ENCODE data around the gene ADNP.

Gene ADNP

DNA sequence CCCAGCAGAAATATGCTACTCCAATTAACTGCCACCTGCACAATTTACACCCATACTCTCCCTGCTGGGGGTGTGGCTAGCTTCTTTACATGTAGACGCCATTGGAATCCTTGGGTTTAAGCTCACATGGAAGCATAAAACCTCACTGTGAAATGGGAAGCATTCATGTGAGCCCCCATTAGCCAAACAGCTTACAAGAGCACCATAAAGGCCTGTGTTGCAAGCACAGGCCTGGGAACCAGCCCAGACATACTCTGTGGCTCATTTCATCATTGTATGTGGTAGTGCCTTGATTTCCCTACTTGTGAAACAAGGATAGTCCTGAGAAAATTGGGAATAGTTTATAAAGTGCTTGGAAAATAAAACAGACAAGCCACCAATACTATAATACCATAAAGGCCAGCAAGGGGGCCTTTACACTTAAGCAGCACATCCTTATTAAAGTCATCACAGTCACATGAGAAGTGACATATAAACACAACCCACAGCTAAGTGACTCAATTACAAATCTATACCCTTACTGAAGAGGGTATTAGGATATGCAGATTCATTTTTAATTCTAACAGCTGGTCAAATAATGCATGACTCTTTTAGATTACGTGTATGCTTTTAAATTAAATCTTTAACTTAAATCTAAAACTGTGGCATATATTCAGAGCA, 6.8 kb downstream of the ADNP start:
- TF ChIP-seq ZNF274 (IDR thresholded peaks at IDR 0.05; ENCODE audit: low read depth, low read length): no peak
- no peak overlapping the region for H3K4me3 ChIP-seq (ENCODE audit: low read length)

DNA sequence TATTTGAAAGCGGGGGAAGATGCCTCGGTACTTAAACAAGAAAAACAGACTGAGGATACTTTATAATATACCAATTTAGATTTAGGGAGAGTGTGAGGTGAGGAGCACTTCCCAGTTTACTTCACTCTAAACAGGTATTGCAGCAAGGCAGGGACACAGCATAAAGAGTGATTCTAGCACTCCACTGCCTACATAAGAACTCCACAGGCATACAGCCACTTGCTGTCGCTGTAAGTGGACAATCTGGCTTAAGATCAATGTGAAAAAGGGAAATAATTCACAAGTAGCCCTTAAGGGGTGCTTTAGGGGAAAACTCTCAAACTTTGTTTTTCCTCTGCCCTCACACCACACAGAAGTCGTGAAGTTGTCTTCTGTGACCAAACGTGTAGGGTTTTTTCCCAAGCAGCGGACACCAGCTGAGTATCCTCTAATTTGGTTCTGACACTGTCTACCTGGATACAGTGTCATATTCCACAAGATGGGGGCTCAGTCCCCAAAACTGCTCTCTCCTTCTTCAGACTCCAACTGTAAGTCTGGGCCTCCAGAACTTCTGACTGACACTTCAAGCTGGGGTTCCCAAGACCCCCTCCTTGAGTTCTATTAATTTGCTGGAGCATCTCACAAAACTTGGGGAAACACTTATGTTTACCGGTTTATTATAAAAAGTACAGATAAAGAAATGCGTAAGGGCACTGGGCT, 9.3 kb downstream of the ADNP start:
- TF ChIP-seq ZNF274 (IDR thresholded peaks at IDR 0.05; ENCODE audit: low read depth, low read length): no peak
- H3K4me3 ChIP-seq (ENCODE audit: low read length): no peak overlapping the region

DNA sequence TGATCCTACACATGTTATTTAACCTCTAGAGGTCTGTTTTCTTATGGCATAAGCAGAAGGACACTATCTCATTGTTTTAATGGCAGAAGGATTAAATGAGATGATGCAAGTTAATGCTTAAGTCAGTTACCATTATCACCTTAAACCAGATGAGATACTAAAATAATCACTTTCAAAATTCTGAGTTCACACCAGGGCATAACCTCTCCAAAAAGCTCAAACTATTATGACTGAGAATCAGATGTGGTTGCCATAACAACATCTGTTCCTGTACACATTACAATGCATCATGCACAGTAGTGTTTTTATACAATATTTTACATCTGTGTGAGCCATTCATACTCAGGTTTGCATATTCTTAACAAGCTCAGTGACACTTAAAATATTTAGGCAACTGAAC, 10.2 kb downstream of the ADNP start:
- H3K4me3 ChIP-seq (ENCODE audit: low read length): no peak overlapping the region
- no peak for TF ChIP-seq ZNF274 (IDR thresholded peaks at IDR 0.05; ENCODE audit: low read depth, low read length)

DNA sequence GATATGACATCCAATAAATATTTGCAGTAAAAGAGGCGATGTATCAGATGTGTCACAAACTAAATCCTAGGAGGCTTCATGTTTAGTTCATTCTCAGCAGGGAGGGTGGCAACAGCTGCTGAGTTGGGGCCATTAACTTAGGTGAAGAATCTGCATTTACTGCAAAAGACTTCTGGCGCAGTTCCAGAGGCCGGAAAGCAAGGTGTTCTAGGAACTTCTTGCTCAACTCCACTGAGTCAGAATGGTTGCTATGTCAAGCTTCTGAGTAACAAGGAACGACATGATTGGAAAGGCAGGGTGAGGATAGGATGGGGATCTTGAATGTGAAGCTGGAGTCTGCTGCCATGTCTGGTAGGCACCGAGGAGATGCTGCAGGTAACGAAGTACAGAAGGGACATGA, 11.7 kb downstream of the ADNP start:
- TF ChIP-seq ZNF274 (IDR thresholded peaks at IDR 0.05; ENCODE audit: low read depth, low read length): no peak
- H3K4me3 ChIP-seq (ENCODE audit: low read length): no peak overlapping the region

DNA sequence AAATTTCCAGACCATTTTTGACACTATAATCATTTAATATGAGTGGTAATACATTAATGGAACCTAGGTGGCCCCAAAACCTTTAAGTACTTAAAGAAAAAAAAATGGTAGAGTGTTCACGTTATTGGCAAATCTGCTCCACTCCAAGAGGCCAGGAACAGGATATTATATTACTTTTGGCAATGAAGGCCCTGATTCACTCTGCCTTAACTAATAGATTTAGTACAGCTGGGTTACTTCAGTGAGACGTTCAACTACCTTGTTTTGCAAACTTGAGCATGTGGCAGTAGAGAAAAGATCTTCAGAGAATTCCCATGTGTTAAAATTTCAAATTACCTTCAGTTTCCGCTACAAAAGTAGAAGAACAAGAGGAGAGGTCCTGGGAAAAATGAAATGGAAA, 12.8 kb downstream of the ADNP start:
- TF ChIP-seq ZNF274 (IDR thresholded peaks at IDR 0.05; ENCODE audit: low read depth, low read length): no peak
- no peak overlapping the region for H3K4me3 ChIP-seq (ENCODE audit: low read length)

DNA sequence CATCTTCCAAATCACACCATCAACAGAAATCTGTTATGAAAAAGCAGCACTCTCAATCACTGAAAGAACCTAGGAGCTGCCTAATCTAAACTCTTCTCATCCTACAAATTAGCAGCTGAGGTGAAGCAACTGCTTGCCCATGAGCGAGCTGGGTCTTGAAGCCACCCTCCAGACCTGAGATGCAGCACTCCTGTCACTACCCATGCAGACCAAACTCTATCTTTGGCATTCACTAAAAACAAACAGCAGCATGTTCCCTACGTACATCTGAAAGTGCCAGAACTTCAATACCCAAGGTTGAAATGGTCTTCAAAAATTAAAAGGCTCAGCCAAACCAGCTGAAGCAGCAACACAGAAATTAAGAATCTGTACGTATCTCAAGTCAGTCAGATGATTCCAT, 14.3 kb downstream of the ADNP start:
- TF ChIP-seq ZNF274 (IDR thresholded peaks at IDR 0.05; ENCODE audit: low read depth, low read length): no peak
- H3K4me3 ChIP-seq (ENCODE audit: low read length): peak overlapping the region; percentile 2; the same call in 1 of the 2 replicates

DNA sequence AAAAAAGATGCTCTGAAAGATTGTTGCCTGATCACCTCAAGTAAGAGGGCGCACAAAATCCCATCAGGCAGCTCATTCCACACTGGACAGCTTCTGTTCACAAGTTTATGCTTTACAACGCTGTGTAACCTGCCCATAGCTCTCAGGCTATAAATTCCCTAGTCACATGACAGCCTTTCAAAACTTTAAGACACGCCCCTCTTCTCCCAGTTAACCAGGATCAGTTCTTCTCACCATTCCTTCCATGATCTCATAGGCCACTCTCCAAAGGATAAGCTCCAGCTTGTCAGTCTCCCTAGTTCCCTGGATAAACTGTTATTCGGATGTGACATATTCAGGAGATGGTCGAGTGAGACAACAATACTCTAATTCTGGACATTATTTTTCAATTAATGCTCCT, 15.0 kb downstream of the ADNP start:
- no peak overlapping the region for H3K4me3 ChIP-seq (ENCODE audit: low read length)
- TF ChIP-seq ZNF274 (IDR thresholded peaks at IDR 0.05; ENCODE audit: low read depth, low read length): no peak

DNA sequence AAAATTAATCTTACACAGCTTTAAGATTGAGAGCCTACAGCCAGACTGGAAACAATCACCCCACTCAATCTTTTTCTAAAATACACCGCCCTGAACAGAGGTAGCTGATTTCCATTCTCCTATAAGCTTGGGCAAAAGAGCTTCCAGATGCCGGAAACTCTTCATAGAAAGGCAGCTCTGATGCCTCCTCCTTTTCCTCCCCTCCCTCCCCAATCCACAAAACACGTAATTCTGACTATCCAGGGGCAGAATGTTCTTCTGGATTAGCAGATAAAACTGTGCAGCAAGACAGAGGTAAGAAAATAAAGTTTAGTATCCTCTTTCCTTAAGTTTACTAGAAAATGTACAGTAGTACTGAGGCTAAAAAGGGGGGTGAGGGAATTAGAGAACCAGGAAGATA, 15.8 kb downstream of the ADNP start:
- no peak overlapping the region for H3K4me3 ChIP-seq (ENCODE audit: low read length)
- TF ChIP-seq ZNF274 (IDR thresholded peaks at IDR 0.05; ENCODE audit: low read depth, low read length): no peak

DNA sequence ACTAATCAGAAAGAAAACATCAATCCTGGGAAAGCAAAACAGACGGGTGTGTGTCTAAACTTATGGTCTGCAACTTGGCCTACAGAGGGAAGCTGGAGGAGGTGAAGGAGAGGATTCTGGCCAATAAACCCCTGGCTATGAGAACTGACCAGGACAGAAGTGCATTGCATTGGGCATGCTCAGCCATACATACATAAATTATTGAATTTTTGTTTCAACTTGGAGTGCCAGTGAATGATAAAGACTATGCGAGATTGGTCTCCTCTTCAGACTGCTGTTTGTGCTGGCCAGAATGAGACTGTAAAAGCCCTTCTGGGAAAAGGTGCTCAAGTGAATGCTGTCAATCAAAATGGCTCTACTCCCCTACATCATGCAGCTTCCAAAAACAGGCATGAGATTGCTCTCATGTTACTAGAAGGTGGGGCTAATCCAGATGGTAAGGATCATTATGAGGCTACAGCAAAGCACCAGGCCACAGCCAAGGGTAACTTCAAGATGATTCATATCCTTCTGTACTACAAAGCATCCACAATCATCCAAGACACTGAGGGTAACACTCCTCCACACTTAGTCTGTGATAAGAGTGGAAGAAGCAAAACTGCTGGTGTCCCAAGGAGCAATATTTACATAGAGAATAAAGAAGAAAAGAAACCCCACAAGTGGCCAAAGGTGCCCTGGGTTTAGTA, 17.4 kb downstream of the ADNP start:
- TF ChIP-seq ZNF274 (IDR thresholded peaks at IDR 0.05; ENCODE audit: low read depth, low read length): no peak
- H3K4me3 ChIP-seq (ENCODE audit: low read length): no peak overlapping the region

DNA sequence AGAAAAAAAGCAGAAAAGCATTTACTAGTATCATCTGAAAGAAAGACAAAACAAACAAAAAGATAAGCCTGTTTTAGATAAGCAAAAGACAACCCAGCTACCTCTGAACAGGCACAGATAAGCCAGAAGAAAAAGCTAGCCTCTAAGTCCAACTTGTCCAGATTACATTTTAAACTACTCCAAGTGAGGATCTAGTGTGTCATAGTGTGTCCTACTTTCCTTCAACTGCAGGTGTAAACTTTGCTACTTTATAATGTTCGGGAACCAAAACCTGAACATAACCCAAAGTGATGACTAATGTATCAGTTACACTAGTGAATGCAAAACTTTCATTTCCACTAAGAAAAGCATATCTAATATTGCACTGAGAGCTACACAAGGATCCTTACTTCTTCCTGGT, 19.5 kb downstream of the ADNP start:
- H3K4me3 ChIP-seq (ENCODE audit: low read length): no peak overlapping the region
- TF ChIP-seq ZNF274 (IDR thresholded peaks at IDR 0.05; ENCODE audit: low read depth, low read length): no peak

DNA sequence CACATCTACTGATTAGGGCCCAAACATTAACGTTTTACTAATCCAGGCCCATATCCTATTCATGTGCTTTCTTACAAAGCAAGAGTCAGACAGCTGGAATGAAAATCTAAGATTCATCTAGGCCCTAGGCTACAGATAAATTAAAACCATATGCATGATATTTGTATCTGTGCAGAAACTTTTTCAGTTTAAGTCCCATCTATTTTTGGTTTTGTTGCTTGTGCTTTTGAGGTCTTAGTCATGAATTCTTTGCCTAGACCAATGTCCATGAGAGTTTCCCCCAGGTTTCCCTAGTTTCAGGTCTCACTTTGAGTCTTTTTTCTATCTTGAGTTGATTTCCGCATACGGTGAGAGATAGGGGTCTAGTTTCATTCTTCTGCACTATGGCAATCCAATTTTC, 20.2 kb downstream of the ADNP start:
- no peak for TF ChIP-seq ZNF274 (IDR thresholded peaks at IDR 0.05; ENCODE audit: low read depth, low read length)
- H3K4me3 ChIP-seq (ENCODE audit: low read length): no peak overlapping the region

DNA sequence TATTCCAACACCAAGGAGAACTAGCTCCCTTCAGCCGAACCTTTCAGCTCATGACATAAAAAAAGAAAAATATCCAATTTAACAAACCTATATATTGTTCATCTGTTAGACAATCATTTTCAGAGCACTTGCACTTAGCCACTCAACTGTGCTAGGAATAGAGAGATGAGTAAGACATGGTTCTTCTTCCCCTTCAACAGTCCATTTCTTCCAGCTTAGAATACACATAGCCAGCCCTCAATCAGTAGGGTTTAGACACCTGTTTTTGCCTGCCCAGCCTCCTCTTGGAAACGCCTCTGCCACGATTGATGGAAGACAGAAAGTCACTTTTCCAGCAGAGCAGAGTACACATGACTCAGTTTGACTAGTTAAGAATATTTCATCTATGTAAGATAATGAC, 21.8 kb downstream of the ADNP start:
- H3K4me3 ChIP-seq (ENCODE audit: low read length): no peak overlapping the region
- TF ChIP-seq ZNF274 (IDR thresholded peaks at IDR 0.05; ENCODE audit: low read depth, low read length): no peak

DNA sequence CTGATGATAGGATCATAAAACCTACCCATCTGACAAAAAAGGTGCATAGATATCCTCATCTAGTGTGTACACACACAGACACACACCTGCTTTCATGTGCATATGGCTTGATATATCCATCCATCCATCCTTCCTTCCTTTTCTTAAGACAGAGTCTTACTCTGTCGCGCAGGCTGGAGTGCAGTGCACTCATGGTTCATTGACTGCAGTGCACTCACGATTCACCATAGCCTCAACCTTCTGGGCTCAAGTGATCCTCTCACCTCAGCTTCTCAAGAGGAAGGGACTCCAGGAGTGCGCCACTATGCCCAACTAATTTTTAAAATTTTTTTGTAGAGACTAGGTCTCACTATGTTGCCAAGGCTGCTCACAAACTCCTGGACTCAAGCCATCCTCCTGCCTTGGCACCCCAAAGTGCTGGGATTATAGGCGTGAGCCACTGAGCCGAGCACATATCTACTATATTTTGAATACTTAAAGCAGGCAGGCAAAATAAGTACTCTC, 27.1 kb downstream of the ADNP start:
- no peak for TF ChIP-seq ZNF274 (IDR thresholded peaks at IDR 0.05; ENCODE audit: low read depth, low read length)

DNA sequence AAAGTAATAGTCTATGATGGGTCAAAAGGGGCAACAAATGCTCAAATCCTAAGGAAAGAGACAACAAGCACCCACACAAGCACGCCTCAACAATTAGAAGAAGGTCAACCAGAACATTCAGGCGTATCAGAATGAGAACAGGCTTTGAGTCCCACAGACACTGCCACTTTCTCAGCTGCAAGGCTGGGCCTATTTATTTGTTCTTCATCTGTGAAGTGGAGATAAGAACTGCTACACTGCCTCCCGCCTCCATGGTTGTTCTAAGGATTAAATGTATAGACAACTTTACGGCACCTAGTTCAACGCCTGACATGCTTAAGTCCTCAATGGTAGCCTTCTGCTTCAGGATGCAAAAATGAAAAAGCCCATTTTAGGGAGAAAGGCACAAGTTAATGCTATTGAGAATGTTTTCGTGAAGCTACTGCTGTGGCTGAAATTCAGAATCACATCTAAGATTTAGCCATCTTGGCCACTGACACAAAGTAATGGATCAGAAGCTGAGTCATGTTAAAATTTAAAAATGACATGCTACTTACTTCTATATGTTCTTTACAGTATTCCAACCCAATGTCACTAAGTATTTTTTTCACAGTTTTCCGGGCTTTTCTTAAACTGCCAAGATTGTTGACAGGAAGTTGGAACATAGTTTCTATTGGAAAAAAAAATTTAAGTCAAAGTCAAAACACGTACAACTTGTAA, 27.7 kb downstream of the ADNP start:
- no peak overlapping the region for H3K4me3 ChIP-seq (ENCODE audit: low read length)
- no peak for TF ChIP-seq ZNF274 (IDR thresholded peaks at IDR 0.05; ENCODE audit: low read depth, low read length)

More for the DNA sequence above, 27.1 kb downstream of the ADNP start:
- no peak overlapping the region for H3K4me3 ChIP-seq (ENCODE audit: low read length)
